DND-41 (cell line): ENCODE measurements around the gene PDE7B.

Experiments
- ATAC-seq: fragments of 200-7000 bp; cut with Tn5 transposase; 3 replicates; pipeline ENCODE4 v1.9.1; 2021; ENCODE audit warnings: low read depth; ENCODE audit not compliant: insufficient read depth
- DNase-seq: peaks from one replicate; pipeline ENCODE4 v3.0.0-alpha.2; 2020
- H2AFZ ChIP-seq: 2 replicates; pipeline ENCODE4 v1.6.0; 2012; ENCODE audit warnings: low read depth, low read length
- H3K27ac ChIP-seq: 2 replicates; pipeline ENCODE4 v1.5.1; 2012; ENCODE audit warnings: low read length, inconsistent platforms
- H3K27me3 ChIP-seq: fragments of 200-600 bp; sonication (generic); 2 replicates; pipeline ENCODE4 v1.6.0; 2012; ENCODE audit warnings: low read length, mild to moderate bottlenecking, inconsistent platforms; ENCODE audit not compliant: insufficient read depth, poor library complexity
- H3K36me3 ChIP-seq: 2 replicates; pipeline ENCODE4 v1.5.1; 2012; ENCODE audit warnings: low read length, inconsistent platforms; ENCODE audit not compliant: insufficient read depth
- H3K4me1 ChIP-seq: 2 replicates; pipeline ENCODE4 v1.5.1; 2012; ENCODE audit warnings: mild to moderate bottlenecking, low read length; ENCODE audit not compliant: insufficient read depth
- H3K4me2 ChIP-seq: 2 replicates; pipeline ENCODE4 v1.6.0; 2012; ENCODE audit warnings: mild to moderate bottlenecking, moderate library complexity, low read length, inconsistent platforms; ENCODE audit not compliant: insufficient read depth
- H3K4me3 ChIP-seq, 2 experiments: fragments of 200-600 bp in 1 of 2; shearing (Covaris generic) in 1 of 2; 2 replicates each; pipeline ENCODE4 v1.5.1; 2012 to 2016; ENCODE audit warnings: inconsistent platforms in 2 of 2, low read length in 2 of 2, mild to moderate bottlenecking in 2 of 2, low read depth in 1 of 2, moderate library complexity in 1 of 2
- H3K79me2 ChIP-seq: 2 replicates; pipeline ENCODE4 v1.6.0; 2012; ENCODE audit warnings: low read length, inconsistent platforms; ENCODE audit not compliant: insufficient read depth
- H3K9ac ChIP-seq: 2 replicates; pipeline ENCODE4 v1.6.0; 2012; ENCODE audit warnings: low read depth, mild to moderate bottlenecking, inconsistent platforms, low read length, moderate library complexity
- H3K9me3 ChIP-seq: 2 replicates; pipeline ENCODE4 v1.5.1; 2012; ENCODE audit warnings: low read length, moderate library complexity, mild to moderate bottlenecking, inconsistent platforms; ENCODE audit not compliant: insufficient read depth, severe bottlenecking
- H4K20me1 ChIP-seq: 2 replicates; pipeline ENCODE4 v1.6.0; 2012; ENCODE audit warnings: low read length; ENCODE audit not compliant: insufficient read depth
- CTCF ChIP-seq: IDR thresholded peaks from 2 replicates; pipeline ENCODE4 v1.5.1; 2012; ENCODE audit warnings: borderline replicate concordance, low read length, moderate library complexity, mild to moderate bottlenecking; ENCODE audit not compliant: poor library complexity, severe bottlenecking; ENCODE audit errors: extremely low read depth
- EZH2 ChIP-seq: IDR thresholded peaks from 3 replicates; pipeline ENCODE4 v1.6.1; 2012; ENCODE audit warnings: borderline replicate concordance, low read depth, mild to moderate bottlenecking, moderate library complexity, low read length, inconsistent platforms; ENCODE audit not compliant: severe bottlenecking

Gene PDE7B

DNA sequence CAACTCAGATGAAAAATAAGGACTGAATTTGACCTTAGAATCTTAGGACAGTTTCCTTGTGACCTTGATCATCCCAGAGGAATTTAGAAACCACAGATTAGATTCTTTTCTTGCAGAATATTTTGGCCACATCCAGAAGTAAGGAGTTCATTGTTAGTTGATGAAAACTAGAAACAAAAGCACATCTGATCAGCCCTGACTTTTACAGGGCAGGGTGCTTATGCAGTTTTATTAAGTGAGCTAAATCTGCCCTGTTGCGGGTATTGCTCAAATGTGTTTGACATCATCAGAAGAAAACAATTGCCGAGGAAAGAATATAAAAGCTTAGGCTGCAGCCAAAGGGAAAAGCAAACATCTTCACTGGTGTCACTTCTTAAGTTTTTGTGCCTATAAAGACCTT lies 297.8 kb downstream of the PDE7B start:
- peaks cover 6% of the 10 kb centered on the region for H3K27me3 ChIP-seq
- no peaks in the 10 kb centered on the region for H3K79me2 ChIP-seq
- ATAC-seq, result no peak
- H3K36me3 ChIP-seq, result no peaks in the 10 kb centered on the region
- no peak overlapping the region for H2AFZ ChIP-seq
- H3K4me1 ChIP-seq, result no peaks in the 10 kb centered on the region
- no peaks in the 10 kb centered on the region for H3K9me3 ChIP-seq
- TF ChIP-seq EZH2, result no peak
- TF ChIP-seq CTCF, result no peak
- H4K20me1 ChIP-seq, result no peaks in the 10 kb centered on the region
- no peak overlapping the region for H3K9ac ChIP-seq
- no peak overlapping the region for H3K4me2 ChIP-seq
- H3K27ac ChIP-seq, result no peak overlapping the region
- no peak for DNase-seq
- H3K4me3 ChIP-seq, result no peak overlapping the region

DNA sequence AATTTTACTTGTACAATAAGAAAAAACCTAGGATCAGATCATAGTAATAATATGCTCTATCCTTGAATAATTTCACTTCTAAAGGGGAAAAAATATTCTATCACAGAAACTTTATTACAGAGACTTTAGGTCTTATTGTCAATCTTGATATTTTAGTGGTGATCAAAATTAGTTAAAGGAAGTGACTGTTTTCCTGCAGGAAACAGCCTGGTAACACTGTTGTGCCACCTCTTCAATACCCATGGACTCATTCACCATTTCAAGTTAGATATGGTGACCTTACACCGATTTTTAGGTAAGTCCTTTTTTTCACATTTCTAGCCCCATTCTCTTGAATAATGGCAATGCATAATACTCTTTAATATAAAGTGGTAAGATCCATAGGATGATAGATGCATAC lies 299.5 kb downstream of the PDE7B start:
- Histone ChIP-seq H3K4me1 (no peaks in the 10 kb centered on the region), H3K4me2 (no peak overlapping the region), H3K9ac (no peak overlapping the region), H3K27me3 (peaks cover 6% of the 10 kb centered on the region), H3K27ac (no peak overlapping the region), H3K79me2 (no peaks in the 10 kb centered on the region), H4K20me1 (no peaks in the 10 kb centered on the region), H3K4me3 (no peak overlapping the region), H3K9me3 (no peaks in the 10 kb centered on the region), H2AFZ (no peak overlapping the region), H3K36me3 (no peaks in the 10 kb centered on the region)
- TF ChIP-seq EZH2, result no peak
- no peak for TF ChIP-seq CTCF
- ATAC-seq (no peak), DNase-seq (no peak)

GRCh38 chr6:136153707-136154375 lies 302.3 kb downstream of the PDE7B start:
- no peaks in the 10 kb centered on the region for H3K4me1 ChIP-seq
- no peak for TF ChIP-seq EZH2
- no peak for TF ChIP-seq CTCF
- DNase-seq (no peak), ATAC-seq (no peak)
- no peak overlapping the region for H3K9ac ChIP-seq
- H4K20me1 ChIP-seq, result no peaks in the 10 kb centered on the region
- no peaks in the 10 kb centered on the region for H3K9me3 ChIP-seq
- H3K27me3 ChIP-seq, result peaks cover 3% of the 10 kb centered on the region
- H3K4me2 ChIP-seq, result no peak overlapping the region
- no peaks in the 10 kb centered on the region for H3K79me2 ChIP-seq
- H2AFZ ChIP-seq, result no peak overlapping the region
- no peaks in the 10 kb centered on the region for H3K36me3 ChIP-seq
- H3K4me3 ChIP-seq, result no peak overlapping the region
- no peak overlapping the region for H3K27ac ChIP-seq
